GM21390 (cell line): ENCODE results near the gene PTGR3.
A peak's percentile ranks its signal among the peaks of the same experiment; 100 is the strongest.

Source experiments
- ATAC-seq: cut with Tn5 transposase; IDR thresholded peaks from one replicate; pipeline ENCODE4 v1.9.1; 2021; ENCODE audit not compliant: unreplicated experiment

The PTGR3 gene, protein sequence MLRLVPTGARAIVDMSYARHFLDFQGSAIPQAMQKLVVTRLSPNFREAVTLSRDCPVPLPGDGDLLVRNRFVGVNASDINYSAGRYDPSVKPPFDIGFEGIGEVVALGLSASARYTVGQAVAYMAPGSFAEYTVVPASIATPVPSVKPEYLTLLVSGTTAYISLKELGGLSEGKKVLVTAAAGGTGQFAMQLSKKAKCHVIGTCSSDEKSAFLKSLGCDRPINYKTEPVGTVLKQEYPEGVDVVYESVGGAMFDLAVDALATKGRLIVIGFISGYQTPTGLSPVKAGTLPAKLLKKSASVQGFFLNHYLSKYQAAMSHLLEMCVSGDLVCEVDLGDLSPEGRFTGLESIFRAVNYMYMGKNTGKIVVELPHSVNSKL

DNA sequence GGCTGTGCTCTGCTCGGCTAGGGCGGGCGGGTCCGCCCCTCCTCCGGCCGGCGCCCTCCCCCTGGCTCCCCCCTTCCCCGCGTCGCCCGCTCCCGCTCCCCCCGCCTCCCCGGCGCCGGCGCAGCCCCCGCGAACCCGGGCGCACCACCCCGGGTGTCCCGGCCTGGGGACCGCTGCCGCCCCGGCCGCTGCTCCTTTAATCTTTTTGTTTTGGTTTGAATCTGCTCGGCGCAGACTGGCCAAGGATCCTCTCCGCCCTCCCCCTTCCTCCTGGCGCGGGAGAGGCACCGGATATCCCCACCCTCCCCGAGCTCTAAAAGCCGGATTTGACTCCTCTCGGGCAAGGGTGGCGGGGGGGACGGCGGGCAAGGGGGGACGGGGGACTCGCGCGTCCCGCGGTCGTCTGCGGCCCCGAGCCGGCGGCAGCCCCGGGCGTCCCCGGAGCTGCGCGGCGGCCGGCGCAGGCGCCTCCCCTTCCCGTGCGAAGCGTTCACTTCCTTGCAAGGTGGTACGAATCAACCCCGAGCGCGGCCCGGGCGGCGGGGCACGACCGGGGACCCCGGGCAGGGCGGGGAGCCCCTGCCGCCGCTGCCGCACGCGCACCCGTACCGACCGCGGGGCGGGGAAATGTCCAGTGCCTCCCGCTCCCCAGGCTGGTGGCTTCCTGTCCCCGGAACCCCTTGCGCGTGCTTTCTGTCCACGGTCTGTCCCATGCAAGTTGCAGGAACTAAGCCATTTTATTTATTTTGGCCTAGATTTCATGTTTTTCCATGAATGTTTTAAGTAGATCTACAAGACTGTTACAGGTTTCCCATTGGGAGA, at the start of gene PTGR3:
Gene PTGR3 (minus strand): TSS at position 11 of the 822 bp plus-strand sequence. CDS start 81 bp downstream, outside the sequence.
- ATAC-seq = peak; percentile 46

DNA sequence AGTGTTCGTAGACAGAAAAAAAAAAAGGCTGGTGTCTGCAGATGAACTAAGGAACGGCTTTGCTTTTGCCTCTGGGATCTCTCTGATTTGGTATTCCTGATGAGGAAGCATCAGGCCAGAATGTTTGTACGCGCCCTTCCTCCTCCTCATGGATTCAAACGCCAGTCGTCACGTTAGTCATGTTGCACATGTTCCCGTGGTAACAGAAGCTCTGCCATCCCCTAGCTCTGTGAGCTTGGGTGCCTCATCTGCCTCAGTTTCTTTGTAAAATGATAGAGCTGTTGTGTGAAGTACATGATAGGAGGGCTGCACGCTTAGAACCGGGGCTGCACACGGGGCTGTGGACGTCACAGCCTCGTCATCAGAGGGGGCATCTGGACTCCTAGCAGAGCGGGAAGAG, 48.7 kb upstream of the PTGR3 start:
- no peak for ATAC-seq

DNA sequence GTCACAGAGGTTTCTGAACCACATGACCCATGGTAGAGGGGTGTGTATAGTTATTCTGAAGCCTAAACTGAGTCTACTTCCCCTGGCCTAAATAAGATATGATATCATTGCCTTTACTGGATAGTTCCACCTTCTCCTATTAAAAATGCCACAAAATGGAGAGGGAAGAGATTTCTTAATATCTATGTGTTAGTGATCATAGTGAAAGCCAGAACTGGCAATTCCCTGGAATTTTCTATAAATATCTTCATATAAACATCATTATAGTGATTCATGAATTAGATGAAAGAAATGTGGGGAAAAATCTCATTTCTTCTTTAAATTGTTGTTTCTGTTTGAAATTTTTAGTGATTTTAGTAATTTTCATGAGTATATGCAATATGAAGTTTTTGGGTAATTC, 47.4 kb upstream of the PTGR3 start:
- no peak for ATAC-seq

DNA sequence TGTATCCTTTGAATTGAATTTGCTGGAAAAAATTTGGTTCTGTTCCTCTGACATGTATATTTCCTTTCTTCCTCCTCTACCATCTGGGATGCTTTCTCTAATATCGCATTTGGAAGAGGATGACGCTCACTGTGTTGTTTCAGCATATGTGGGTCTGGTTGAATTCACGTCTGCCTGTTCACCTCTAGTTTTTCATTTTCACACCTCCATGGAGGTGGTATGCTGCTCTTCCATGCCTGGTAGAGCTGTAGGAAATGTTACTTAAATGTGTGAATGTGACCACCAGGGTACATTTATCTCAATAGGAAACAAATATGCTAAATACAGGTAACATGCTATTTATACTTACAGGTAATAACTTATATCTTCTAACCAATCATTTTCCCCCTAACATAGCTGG, 46.2 kb upstream of the PTGR3 start:
- ATAC-seq = no peak

DNA sequence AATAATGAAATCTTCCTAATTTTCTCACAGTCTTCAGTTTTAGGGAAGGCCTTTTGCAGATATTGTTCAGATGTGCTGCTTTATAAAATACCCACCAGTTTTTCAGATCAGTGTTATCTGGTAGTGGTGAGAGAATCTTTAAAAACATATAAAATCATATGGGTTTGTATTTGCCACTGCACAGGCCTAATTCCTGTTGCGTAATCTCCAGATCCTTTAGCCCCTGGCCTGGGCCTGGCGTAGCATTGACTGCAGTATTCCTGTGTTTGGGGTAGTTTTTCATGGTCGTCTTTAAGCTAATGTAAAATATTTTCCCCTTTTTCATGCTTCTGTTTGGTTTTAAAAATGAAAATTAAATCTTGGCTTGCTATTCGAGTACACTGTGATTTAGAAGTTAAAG, 44.8 kb upstream of the PTGR3 start:
- ATAC-seq = no peak

DNA sequence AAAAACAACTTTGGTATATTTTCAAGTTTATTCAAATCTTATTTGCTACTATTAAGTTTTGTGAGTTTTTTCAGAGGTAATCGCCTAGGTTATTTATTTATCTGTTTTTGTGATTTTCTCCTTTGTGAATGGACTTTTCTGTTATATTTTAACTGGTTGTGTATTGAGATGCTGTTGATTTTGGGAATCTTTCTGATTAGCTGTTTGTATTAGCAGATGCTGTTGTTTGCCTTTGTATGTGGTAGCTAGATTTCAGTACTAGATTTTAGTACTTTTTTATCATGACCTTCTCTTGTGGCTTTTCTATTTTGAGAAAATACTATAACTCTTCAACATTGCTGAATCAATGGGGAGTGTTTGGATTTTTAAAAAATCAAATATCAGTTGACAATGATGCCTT, 44.1 kb upstream of the PTGR3 start:
- ATAC-seq = no peak

DNA sequence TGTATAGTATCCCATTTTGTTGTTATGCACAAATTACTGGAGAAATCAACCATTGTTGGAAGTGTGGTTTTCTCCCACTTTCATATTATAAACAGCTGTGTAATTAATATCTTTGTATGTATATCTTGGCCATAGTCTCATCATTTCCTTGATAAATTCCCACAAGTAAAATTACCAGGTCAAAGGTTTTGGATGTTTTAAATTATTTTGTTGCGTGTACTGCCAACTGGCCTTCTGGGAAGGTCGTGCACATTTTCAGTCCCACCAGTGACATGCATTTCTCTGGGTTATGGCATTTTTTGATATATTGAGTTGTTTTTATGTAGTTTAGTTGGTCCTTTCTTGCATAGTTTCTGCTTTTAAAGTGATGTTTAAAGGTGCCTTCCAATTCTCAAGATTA, 43.2 kb upstream of the PTGR3 start:
- no peak for ATAC-seq

DNA sequence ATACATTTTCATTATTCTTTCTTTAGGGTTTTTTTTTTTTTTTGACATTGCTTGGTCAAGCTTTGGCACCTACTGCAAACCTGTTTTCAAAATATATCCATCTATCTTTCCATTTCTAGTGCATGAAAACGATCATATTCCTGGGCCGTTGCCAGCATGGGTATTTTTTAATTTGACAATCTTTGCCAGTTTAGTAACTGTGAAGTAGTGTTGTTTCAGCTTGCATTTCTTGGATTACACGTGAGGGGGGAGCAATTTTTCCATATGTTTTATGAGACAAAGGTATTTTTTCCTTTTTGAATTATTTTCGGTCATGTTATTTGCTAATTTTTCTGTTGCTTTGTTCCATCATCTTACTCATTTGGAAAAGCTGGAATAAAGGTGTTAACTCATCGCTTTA, 42.5 kb upstream of the PTGR3 start:
- ATAC-seq = no peak

DNA sequence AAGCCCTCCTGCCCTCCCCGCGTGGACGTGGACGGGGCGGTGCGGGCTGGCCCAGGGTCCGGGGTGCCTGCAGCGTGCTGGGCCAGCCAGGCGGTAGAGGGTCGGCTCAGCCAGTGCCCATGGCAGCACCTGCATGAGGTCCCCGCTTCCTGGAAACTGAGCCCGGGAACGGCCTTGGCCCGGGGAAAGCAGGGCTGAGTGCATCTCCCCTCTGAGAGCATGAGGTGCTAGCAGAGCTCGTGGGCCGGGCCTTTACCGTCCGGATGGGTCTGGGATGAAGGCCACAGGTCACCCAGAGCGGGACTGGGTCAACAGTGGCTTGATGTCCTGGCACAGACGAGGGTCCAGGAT, 41.5 kb upstream of the PTGR3 start:
- ATAC-seq = no peak

DNA sequence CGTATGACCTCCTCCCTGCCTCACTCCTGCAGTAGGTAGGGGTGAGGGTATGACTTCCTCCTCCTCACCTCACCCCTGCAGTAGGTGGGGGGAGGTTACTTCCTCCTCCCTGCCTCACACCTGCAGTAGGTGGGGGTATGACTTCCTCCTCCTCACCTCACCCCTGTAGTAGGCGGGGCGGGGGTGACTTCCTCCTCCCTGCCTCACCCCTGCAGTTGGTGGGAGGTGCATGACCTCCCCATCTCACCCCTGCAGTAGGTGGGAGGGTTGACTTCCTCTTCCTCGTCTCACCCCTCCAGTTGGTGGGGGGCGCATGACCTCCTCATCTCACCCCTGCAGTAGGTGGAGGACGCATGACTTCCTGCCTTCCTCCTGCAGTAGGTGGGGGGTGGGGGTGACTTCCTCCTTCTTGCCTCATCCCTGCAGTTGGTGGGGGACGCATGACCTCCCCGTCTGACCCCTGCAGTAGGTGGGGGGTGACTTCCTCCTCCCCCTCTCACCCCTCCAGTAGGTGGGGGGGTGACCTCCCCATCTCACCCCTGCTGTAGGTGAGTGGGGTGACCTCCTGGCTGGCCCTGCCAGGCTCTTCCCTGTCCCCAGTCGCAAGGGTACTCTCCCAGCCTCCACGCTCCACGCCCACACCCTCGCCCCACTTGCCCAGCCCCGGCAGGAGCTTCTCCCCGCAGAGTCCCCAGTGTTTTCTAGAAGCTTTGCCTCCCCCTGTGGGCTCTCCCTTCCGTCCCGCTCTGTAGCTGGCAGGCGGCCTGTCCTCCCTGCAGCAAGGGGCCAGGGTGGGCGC, 40.9 kb upstream of the PTGR3 start:
- no peak for ATAC-seq

DNA sequence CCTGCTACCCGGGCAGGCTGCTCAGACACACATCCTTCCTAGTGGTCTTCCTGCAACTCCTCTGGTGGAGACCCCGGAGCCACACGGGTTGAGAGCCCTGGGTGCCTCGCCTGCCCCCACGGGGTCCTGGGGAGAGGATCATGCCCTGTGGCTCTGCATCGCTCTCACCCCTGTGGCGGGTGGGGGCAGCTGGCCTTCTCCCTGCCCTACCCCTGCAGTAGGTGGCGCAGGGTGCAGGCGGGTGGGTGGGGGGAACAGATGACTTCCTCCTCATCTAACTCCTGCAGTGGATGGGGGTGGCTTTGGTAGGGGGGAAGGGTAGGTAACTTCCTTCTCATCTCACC, 40.2 kb upstream of the PTGR3 start:
- ATAC-seq = no peak

DNA sequence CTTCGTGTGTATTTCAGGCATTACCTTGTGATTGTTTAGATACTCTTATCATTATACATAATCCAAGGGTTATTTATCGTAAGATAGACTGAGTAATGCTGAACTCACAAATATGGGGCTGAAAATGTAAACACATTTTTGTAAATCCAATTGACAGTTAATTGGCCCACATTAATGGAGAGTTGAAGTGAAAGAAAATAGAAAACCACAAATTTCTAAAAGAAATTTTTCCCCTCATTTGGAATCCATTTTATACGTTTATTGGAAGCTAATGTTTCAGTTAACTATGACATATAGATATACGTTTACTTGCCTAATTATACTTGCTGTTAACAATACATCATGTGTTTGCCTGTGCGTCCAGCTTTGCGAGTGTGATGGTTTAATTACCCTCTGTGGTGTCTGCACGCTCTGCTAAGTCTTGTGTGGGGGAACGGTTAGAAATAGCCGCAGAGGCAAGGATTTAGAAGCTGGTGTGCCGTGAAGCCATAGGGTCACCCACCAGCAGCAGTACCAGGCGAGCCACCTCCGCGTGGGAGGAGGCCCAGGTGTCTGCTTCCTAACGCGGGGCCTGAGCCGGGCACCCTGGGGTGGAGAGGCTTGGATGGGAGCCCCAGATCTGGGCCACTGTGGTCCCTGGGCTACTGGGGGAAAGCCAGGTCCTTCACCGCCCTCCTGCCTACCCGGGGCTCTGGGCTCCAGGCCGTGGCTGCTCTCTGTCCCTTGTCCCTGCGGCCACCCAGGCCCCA, 39.7 kb upstream of the PTGR3 start:
- no peak for ATAC-seq

DNA sequence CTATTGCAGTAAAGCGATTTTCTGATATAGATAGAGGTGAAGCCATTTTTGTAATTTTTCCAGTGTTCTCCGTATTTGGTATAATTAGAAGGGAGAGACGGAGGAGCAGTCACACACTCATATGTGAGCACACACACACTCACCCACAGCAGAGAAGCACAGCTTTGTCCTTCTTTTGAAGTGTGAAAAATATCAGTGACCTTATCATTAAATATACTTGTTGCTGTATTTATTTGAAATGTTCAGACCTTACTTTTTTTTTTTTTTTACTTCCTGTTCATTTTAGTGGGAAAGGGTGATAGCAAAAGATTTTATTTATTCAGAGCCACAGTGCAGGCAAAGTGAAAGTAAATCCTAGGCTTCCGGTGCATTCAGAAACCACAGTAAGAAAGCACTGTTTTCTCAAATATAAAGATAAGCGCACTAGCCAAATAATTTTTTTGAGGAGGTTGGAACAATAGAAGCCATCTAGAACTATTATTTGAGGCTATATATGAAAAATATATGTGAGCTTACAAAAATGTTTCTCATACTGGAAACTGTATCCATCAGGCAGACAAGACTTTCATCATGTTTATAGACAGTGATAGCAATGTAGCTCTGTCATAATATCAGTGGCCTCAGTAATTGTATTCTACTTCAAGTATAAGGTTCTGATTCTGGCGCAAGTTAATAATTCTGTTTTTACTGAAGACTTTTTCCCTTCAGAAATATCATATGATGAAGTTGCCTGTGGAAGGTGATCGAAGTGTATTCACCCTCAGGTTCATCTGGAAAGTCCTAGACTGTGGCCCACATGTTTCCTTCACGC, 38.9 kb upstream of the PTGR3 start:
- ATAC-seq = peak; percentile 64

DNA sequence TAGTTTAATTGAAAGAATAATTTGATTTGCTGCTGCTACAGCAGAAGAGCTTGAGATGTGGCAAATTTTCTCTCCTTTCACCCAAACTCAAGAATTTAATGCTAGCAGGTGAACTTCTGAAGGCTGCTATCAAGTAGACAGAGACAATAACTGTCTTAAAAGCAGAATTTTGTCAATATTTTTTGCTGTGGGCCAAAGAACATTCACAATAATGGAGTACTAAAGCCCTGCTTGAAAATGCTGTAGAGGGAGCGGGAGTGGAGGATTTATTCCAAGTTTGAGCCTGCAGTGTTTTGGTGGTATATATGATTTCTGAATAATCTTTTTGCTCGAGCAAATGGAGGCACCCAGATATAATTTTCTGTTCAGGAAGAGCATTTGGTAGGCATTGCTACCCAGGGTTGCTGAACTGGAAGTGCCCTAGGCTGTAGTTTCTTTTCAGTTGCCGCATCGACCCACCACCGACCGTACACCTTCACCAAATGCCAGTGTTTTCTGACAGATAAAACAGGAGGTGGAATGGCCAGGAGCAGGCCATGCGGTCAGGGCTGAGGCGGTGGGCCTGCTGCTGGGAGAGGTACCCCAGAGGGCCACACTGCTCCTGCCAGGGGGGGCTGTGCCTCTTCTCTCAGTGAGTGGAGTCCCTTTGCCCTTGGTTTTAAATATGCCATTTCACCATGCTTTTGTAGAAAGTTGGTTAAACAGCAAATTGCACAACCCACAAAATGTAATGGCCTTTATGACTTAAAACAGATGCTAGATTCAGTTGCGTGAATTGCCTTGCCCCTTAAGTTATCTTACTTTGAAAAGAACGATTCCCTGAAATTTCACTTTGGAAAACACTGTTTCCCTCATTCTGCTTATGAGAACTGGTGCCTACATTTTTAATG, 38.0 kb upstream of the PTGR3 start:
- no peak for ATAC-seq

DNA sequence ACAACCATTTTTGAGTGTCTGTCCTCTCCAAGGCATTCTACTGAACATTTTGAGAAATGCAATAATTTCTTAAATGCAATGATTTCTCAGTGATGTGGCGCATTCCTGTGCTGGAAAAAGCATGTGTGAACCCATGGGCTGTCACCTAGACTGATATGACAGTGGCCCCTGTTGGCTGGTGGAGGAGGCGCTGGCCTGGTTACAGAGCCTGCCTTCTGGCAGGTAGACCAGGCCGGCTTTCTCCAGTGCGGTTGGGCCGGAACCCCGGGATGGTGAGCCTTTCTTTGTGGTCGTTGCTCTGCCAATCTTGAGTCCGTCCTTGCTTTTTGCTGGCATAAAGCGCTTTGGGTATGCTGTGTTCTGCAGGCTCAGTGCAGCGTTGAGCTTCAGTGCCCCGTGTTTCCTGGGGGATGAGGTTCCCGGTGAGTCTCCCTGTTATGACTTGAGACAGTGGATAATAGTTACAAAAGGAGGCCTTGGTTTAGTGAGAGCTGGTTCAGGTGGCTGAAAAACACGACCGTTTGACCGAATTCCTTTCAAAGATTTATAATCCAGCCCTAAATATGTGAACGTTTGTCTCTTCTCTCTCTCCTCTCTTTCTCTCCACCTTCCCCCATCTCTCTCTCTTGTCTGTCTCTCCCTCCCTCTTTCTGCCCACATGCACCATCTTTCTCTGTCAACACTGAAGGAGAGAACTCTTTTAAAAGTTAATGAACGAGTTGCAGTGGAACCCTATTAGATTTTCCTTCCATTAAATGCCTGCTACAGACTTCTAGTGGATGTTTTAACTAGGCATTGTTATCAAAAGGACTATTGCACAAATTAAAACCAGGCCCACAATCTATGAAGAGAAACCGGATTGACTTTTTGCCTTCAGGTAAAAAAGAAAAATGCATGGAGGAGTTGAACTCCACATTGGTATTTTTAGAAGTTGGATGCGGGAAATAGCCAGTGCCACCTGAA, 35.7 kb upstream of the PTGR3 start:
- no peak for ATAC-seq

DNA sequence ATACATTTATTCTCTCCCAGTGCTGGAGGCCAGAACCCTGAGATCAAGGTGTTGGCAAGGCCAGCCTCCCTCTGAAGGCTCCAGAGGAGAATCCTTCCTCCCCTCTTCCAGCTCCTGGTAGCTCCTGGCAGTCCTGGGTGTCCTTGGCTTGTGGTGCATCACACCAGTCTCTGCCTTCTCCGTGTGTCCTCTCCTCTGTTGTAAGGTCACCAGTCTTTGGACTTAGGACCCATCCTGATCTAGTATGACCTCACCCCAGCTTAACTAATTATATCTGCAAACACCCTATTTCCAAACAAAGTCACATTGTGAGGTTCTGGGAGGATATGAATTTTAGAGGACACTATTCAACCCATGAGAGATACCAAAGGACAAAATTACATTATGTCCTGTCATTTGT, 32.8 kb upstream of the PTGR3 start:
- no peak for ATAC-seq

DNA sequence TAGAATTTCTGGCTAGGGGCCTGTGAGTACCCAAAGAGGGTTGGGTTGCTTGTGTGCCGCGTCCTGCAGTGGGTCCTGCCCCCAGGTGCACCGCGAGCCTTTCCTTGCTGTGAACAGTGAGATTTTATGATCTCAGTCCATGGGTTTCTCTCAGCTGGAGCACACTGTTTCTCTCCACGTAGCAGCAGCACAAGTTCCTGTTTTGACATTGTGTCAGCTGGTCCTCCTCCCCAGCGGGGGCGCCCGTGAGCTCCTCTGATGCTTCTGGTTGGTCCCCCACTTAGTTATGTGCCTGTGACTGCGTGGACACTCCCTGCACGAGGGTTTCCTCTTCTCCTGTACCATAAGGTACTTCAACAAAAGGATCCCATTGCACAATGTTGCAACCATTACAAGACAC, 31.5 kb upstream of the PTGR3 start:
- ATAC-seq = no peak

DNA sequence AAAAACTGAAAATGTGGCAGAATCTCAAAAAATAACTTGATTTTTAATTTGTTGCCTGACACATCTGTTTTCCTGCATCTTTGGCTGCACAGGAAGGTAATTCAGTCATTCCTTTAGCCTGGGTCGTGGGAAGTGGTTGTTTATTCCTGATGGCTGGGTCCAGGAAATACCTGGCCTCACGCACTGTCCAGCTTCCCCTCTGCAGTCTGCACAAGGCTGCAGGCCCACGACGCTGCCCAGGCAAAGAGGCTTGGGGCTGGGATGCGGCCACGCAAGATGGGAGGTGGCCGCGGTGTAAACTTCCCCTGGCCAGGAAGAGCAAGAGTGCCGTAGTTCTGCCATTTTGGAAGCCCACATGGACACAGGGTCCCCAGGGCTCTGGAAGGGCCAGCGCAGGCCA, 29.8 kb upstream of the PTGR3 start:
- ATAC-seq = no peak
